ENCODE measurements around the gene HDAC4. TPM values are rescaled to one million over a fixed set of nuclear protein-coding genes. Genes with fewer than 3 reads are reported as not detected.
A peak's percentile ranks its signal among the peaks of the same experiment; 100 is the strongest.

Gene HDAC4
- total and polyA plus RNA-seq, 3 donors from 2014 or later: 29.0 to 67.5 (median 58.7) TPM

- Histone ChIP-seq H3K4me3 (no peak overlapping the region), H3K36me3 (ENCODE audit: low read depth, missing control alignments) (no peaks in the 10 kb centered on the region), H3K9me3 (no peaks in the 10 kb centered on the region), H3K27me3 (no peaks in the 10 kb centered on the region), H3K27ac (peak overlapping the region; percentile 31 to 77), H3K4me1 (peaks cover 38% of the 10 kb centered on the region)
- TF ChIP-seq CTCF (IDR thresholded peaks at IDR 0.05): no peak
- TF ChIP-seq POLR2A (IDR thresholded peaks at IDR 0.05): no peak
- WGBS, 2 donors: 44 to 58% methylated on average over 9 of the region's 9 CpGs
- intact Hi-C loops (cut with DNase I; ENCODE audit: low total_unique reads): no loop called here
- no peak for DNase-seq
These were observed 286.7 kb downstream of the HDAC4 start for GRCh38 chr2:239114119-239114581.

GRCh38 chr2:239113615-239114014, 287.2 kb downstream of the HDAC4 start:
- no peaks in the 10 kb centered on the region for H3K9me3 ChIP-seq
- H3K36me3 ChIP-seq (ENCODE audit: low read depth, missing control alignments): no peaks in the 10 kb centered on the region
- H3K4me1 ChIP-seq: peaks cover 38% of the 10 kb centered on the region
- H3K27ac ChIP-seq: peak overlapping the region; percentile 31 to 77
- TF ChIP-seq CTCF (IDR thresholded peaks at IDR 0.05) (no peak), POLR2A (IDR thresholded peaks at IDR 0.05) (no peak)
- intact Hi-C loops (cut with DNase I; ENCODE audit: low total_unique reads): no loop called here
- no peak overlapping the region for H3K4me3 ChIP-seq
- WGBS, 2 donors: 53 to 57% methylated on average over 8 of the region's 8 CpGs
- H3K27me3 ChIP-seq: no peaks in the 10 kb centered on the region
- no peak for DNase-seq

- no peaks in the 10 kb centered on the region for H3K27me3 ChIP-seq
- DNase-seq: peak; percentile 55
- whole genome bisulfite sequencing, 2 donors: 33 to 41% methylated on average over 12 of the region's 12 CpGs
- no peak overlapping the region for H3K4me3 ChIP-seq
- TF ChIP-seq CTCF (IDR thresholded peaks at IDR 0.05) (no peak), POLR2A (IDR thresholded peaks at IDR 0.05) (no peak)
- peaks cover 38% of the 10 kb centered on the region for H3K4me1 ChIP-seq
- H3K27ac ChIP-seq: peak overlapping the region; percentile 8 to 77
- no peaks in the 10 kb centered on the region for H3K36me3 ChIP-seq (ENCODE audit: low read depth, missing control alignments)
- no peaks in the 10 kb centered on the region for H3K9me3 ChIP-seq
- intact Hi-C loops (cut with DNase I; ENCODE audit: low total_unique reads): no loop called here
These were observed 287.6 kb downstream of the HDAC4 start for GRCh38 chr2:239113171-239113570.

- intact Hi-C loops (cut with DNase I; ENCODE audit: low total_unique reads): no loop called here
- Histone ChIP-seq H3K4me3 (no peak overlapping the region), H3K27me3 (no peaks in the 10 kb centered on the region), H3K9me3 (no peaks in the 10 kb centered on the region), H3K36me3 (ENCODE audit: low read depth, missing control alignments) (no peaks in the 10 kb centered on the region), H3K27ac (peak overlapping the region; percentile 8 to 77), H3K4me1 (peaks cover 38% of the 10 kb centered on the region)
- TF ChIP-seq POLR2A (IDR thresholded peaks at IDR 0.05): no peak
- TF ChIP-seq CTCF (IDR thresholded peaks at IDR 0.05): no peak
- DNase-seq: no peak
- WGBS, 2 donors: 82 to 87% methylated on average over 9 to 14 of the region's 14 CpGs
These were observed 288.6 kb downstream of the HDAC4 start for GRCh38 chr2:239112127-239112774.

All from testis (tissue), 3 donors.